ENCODE measurements around the gene MARS1. TPM values are rescaled to one million over a fixed set of nuclear protein-coding genes. Genes with fewer than 3 reads are reported as not detected.
"Not testable (repeated sequence)": the region's sequence is repeated elsewhere in the genome, so short reads cannot be mapped to it uniquely, and the experiment has no call there.

The MARS1 gene
- total RNA-seq, 4 donors from 2014 or later, result 29.1 to 160 (median 76.8) TPM

GRCh38 chr12:57498571-57498970, 10.7 kb downstream of the MARS1 start:
- no peaks in the 10 kb centered on the region for H3K4me1 ChIP-seq
- TF ChIP-seq POLR2A (IDR thresholded peaks at IDR 0.05) (no peak), CTCF (IDR thresholded peaks at IDR 0.05) (no peak)
- H3K27ac ChIP-seq, result no peak overlapping the region
- intact Hi-C loops (cut with DNase I; ENCODE audit: low total_unique reads), result no loop called here
- no peaks in the 10 kb centered on the region for H3K36me3 ChIP-seq
- H3K9me3 ChIP-seq, result no peaks in the 10 kb centered on the region
- DNase-seq, result no peak
- no peak overlapping the region for H3K4me3 ChIP-seq
- H3K27me3 ChIP-seq, result no peaks in the 10 kb centered on the region

- H3K27me3 ChIP-seq, result no peaks in the 10 kb centered on the region
- no peaks in the 10 kb centered on the region for H3K4me1 ChIP-seq
- DNase-seq, result no peak
- intact Hi-C loops (cut with DNase I; ENCODE audit: low total_unique reads), result no loop called here
- no peaks in the 10 kb centered on the region for H3K36me3 ChIP-seq
- no peak overlapping the region for H3K27ac ChIP-seq
- H3K9me3 ChIP-seq, result no peaks in the 10 kb centered on the region
- no peak for TF ChIP-seq CTCF (IDR thresholded peaks at IDR 0.05)
- no peak overlapping the region for H3K4me3 ChIP-seq
Observed at GRCh38 chr12:57500213-57500612, 12.3 kb downstream of the MARS1 start.

- H3K27me3 ChIP-seq; H3K4me3 ChIP-seq; DNase-seq; H3K36me3 ChIP-seq; H3K27ac ChIP-seq; H3K4me1 ChIP-seq; intact Hi-C loops (cut with DNase I; ENCODE audit: low total_unique reads); H3K9me3 ChIP-seq: not testable (repeated sequence)
Observed at GRCh38 chr12:57502311-57502969, 14.6 kb downstream of the MARS1 start.

GRCh38 chr12:57506541-57506940, 18.7 kb downstream of the MARS1 start:
- H3K27ac ChIP-seq; DNase-seq; H3K27me3 ChIP-seq; H3K36me3 ChIP-seq; H3K4me3 ChIP-seq; H3K9me3 ChIP-seq; intact Hi-C loops (cut with DNase I; ENCODE audit: low total_unique reads); H3K4me1 ChIP-seq: not testable (repeated sequence)

GRCh38 chr12:57507796-57508195, 19.9 kb downstream of the MARS1 start:
- H3K27ac ChIP-seq; H3K4me1 ChIP-seq; H3K27me3 ChIP-seq; DNase-seq; intact Hi-C loops (cut with DNase I; ENCODE audit: low total_unique reads); H3K36me3 ChIP-seq; H3K4me3 ChIP-seq; H3K9me3 ChIP-seq: not testable (repeated sequence)

GRCh38 chr12:57511161-57511560, 23.3 kb downstream of the MARS1 start:
- Histone ChIP-seq H3K4me3 (no peak overlapping the region), H3K27me3 (no peaks in the 10 kb centered on the region), H3K36me3 (no peaks in the 10 kb centered on the region), H3K4me1 (no peaks in the 10 kb centered on the region), H3K9me3 (no peaks in the 10 kb centered on the region), H3K27ac (no peak overlapping the region)
- DNase-seq, result no peak
- TF ChIP-seq POLR2A (IDR thresholded peaks at IDR 0.05), result no peak
- TF ChIP-seq CTCF (IDR thresholded peaks at IDR 0.05), result no peak
- intact Hi-C loops (cut with DNase I; ENCODE audit: low total_unique reads), result no loop called here

Measured in uterus (tissue), 4 donors.